Stimulated activated CD4-positive, alpha-beta T cell treated with anti-CD3 and anti-CD28 coated beads, TNF-alpha, amount 100 ng/mL, for 4 hours (primary cell): Measurements from ENCODE around the gene MTR.

Source experiments
- DNase-seq, 3 experiments: peaks; one replicate each; pipeline ENCODE4 v3.0.0-alpha.2; 2020; ENCODE audit warnings: low read depth in 3 of 3

Gene MTR

DNA sequence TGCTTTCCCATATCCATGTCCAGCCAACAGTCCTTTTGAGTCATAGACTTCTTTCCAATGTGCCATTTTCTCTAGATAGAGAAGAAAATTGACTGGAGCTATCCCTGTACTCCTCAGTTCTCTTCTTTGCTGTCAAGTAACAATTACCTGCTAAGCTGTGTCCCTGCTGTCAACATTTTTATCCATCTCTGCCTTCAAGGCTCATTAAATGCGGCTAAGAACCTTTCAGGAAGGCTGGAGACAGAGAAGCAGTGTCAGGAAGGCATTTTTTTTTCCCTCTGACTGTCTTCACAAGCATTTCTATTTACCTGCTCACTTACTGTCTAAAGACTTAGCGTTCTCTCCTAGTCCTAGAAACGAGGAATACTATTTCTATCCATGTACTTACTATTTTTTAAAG, 69.1 kb downstream of the MTR start:
- no peak for DNase-seq

DNA sequence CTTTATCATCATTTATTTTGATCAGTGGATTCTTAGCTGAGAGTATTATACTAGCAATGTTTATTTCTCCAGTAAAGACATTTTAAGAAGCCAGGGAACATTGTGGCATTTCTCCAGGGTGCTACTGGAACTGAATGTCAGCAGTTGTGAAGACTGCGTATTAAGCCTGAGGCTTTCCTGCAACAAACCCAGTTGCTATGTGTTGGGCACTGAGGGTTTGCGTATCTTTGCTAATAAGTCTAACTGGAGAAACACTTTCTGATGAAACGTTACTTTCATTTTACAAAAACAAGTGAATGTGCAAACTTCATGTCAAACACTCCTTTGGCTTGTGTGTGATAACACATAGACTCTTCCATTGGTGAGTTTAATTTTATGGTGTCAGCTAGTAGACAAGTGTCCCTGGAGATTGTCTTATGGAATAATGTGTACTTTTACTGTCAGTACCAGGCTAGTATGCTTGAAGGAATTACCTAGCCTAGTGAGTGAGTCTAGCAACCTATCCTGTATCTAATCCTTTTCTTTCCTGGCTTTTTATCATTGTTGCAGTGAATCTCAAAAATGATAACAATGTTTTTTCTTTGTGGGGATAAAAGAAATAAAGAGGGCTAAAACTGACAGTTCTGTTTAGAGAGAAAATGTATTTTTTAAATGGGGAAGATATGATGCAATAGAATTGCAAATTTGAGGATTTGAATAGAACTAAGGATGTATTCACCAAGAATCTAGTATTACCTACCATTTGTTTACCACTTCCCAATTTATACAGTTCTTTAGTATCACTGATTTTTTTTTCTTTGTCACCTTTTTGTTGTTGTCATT, 70.1 kb downstream of the MTR start:
- DNase-seq: no peak

- DNase-seq: no peak
Measured at GRCh38 chr1:236865818-236866155, 70.7 kb downstream of the MTR start.

DNA sequence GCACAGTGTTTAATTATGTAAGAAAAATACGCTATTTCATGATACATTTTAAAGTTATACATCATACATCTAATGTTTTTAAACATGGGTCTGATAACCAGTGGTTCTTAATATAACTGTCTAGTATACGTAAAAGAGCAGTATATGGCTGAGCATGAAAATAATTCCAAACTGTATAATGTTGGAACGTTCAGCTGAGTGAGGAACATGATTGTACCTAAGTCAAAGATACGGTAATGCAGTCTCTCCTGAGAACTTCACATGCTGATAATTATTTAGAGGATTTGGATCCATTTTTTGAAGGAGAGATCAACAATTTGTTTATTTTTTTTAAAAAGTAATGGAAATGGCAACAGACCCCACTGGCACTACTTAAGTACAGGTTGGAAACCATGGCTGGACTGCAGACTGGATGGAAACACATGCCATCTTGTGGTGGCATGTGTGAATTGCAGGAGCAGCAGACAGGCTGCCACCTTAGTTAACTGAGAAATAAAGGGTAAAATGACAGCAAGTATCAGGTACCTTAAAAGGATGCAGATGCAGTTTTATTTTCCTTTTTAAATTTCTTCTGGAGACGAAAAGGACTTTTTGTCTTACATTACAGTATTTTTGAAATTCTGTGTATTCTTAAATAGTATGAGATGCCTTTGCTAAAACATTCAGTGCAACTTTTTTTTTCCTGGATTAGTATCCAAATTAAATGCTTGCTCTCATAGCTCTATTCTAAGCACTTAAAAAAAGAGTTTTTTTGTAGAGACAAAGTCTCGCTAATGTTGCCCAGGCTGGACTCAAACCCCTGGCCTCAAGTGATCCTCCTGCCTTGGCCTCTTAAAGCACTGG, 73.8 kb downstream of the MTR start:
- DNase-seq: peak; percentile 2 to 7 (median 5)

DNA sequence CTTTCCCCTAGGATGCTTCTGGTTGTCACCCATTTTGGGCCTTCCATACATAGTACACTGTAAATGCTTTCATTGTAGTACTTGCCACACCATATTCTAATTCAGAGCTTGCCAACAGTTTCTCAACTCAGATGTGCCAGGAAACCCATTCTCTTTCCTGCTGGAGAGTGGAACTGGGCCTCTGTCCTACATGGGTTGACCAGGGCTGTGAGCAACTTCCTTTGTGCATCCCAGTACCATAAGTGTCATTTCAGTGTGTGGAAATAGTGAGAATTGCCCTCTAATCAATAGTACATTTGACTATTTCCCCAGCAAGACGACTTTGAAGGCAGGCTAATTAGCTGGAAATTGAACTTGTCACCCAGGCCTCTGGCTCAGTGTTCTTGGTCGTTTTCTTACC, 74.8 kb downstream of the MTR start:
- no peak for DNase-seq

DNA sequence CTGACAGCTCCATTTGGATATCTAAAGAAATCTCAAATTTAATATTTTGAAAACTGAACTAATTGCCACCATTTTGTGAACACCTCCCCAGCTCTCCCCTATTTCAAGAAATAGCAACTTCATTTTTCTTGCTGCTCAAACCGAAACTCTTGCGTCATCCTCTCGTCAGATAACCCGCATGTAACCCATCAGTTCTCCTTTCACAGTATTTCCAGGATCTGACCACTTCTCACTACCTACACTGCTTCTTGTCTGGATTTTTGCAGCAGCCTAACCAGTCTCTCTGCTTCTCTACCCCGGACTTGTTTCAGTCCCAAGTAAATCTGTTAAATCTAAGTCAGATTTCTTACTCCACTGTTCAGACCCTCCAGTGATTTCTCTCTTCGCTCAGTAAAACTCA, 75.6 kb downstream of the MTR start:
- no peak for DNase-seq

DNA sequence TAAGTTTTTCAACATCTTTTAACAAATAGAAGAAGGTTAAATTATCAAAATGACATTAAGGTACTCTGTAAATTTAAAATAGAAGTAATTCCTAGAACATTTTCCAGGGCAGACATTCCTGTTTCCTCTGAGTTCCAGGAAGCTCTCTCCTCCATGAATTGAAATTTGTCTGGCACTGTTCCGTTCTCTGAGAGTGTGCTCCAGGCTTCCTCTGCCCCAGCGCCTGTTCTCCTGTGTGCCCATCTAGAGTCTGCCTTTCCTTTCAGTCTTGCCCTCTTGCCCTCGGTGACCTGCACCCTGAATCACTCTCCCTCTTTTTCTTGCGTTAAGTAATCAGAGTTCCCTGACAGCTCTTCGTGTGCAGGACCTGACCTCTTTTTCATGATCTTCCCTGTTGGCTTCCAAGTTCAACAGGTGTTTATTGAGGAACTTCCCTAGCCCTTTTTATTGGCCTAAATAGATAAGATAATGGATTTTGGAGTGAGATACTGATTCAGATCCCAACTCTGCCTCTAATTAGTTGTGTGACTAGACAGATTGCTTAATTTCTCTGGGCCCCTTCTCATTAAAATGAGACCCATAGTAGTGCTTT, 77.1 kb downstream of the MTR start:
- DNase-seq: no peak

DNA sequence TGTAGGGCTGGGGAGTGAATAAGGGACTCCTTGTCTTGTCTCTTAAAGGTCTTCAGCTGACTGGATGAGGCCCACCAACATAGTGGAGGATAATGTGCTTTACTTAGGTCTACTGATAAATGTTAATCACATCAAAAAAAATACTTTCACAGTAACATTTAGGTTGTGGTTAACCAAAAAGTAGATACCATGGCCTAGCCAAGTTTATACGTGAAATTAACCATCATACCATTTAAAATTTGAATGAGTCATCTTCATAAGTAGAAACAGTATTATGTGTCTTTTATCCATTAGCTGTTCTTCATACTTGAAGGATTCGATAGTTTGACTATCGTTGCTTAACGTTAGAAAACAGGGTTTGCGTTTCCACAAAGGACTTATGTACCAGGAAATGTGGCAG, 80.9 kb downstream of the MTR start:
- no peak for DNase-seq

DNA sequence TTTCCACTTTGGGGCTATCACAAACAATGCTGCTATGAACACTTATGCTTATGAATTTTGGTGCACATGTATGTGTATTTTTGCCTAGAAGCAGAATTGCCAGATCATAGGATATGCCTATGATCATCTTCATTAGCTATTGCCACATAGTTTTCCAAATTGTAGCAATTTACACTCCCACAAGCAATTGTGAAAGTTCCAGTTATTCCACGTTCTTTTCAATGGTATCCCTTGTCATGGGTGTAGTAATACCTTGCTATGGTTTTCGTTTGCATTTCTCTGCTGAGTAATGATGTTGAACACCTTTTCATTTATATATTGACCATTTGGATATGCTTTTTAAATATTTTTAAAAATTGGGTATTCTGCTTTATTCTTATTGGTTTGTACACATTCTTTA, 82.6 kb downstream of the MTR start:
- no peak for DNase-seq

- no peak for DNase-seq
Measured at GRCh38 chr1:236880209-236880608, 85.1 kb downstream of the MTR start.

DNA sequence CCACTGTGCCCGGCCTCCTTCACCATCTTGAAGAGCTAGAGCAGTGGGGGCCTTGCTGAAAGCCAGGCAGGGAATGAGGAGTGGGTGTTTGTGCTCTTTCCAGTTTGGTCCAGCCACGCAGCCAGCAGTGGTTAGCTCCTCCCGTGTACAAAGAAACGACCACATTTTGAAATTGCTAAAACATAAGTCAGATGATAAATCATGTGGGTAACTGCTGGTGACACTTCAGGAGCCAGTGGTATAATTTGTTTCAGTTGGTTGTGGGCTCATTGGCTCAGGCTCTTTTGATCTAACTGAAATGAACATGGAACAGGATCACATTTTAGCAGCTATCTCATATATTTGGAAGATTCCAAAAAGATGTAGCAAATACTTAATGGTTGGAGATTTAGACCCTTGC, 87.6 kb downstream of the MTR start:
- DNase-seq: no peak

- DNase-seq: no peak
Measured at GRCh38 chr1:236886199-236886598, 91.1 kb downstream of the MTR start.

DNA sequence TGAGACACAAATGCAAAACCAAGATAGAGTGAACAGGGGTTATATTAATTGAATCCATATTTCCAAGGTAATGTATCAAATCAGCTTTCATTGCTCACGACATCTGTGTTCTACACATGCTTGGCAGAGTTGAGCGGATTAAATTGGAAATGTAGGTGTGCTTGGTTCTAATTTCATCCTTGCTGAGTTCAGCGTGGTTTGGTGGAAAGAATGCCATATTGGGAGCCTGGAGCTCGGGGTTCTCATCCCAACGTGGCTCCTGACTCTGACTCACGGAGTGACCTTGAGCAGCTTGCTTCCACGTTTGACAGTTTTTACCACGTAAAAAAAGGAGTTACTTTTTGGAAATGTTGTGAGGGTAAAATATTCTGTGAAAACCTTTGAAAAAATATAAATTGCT, 92.0 kb downstream of the MTR start:
- no peak for DNase-seq

- DNase-seq: no peak
Measured at GRCh38 chr1:236888126-236888525, 93.0 kb downstream of the MTR start.

DNA sequence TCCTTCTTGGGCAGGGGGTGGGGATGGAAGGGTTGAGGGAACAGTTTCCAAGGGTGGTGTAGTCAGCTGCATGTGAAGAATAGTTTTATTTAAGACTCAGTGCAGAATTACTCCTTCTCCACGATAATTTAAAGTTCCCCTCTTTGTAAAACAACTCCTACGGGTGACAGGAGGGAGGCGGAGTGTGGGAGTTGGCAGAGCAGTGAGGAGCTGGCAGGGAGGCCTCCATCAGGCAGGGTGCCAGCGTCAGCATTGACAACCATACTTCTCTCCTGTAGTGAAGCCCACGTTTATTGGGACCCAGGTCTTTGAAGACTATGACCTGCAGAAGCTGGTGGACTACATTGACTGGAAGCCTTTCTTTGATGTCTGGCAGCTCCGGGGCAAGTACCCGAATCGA, 93.8 kb downstream of the MTR start:
- DNase-seq: no peak

- DNase-seq: no peak
Measured at GRCh38 chr1:236890152-236891056, 95.3 kb downstream of the MTR start.

GRCh38 chr1:236893626-236894545, 98.8 kb downstream of the MTR start:
- DNase-seq: no peak

GRCh38 chr1:236895665-236896387, 100.7 kb downstream of the MTR start:
- no peak for DNase-seq

DNA sequence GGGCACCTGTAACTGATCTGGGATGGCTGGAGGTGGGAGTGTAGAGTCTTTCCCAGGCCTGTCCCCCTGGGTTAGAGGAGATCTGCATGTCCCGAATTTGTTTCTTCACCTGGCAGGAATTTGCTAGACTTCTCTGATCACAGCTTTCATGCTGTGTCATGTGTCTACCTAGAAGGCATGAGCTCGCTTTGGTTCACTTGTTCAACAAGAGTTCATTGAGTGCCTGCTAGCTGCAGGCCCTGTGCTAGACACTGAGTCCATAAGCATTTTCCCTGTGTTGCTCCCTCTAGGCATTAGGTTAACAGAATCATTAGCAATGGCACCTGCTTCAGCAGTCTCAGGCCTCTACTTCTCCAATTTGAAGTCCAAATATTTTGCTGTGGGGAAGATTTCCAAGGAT, 101.6 kb downstream of the MTR start:
- DNase-seq: no peak
